OCI-LY7 (cell line): ENCODE data around the gene TSPAN17. TPM values are rescaled to one million over a fixed set of nuclear protein-coding genes. Genes with fewer than 3 reads are reported as not detected.

Experiments
- BruUV-seq: library from RNA; stranded (reverse); fragments of 400-500 nt; replicated peaks from 2 replicates; lab custom pipeline; 2021; lab: Mats Ljungman, UMichigan
- CTCF ChIA-PET: fragments of 300-600 bp; sonication (Branson Sonifier 250); formaldehyde crosslinking; loops from one replicate; lab custom pipeline; 2022; ENCODE audit warnings: antibody characterized with exemption; ENCODE audit not compliant: unreplicated experiment; lab: Charles Lee
- POLR2A ChIA-PET: fragments of 300-600 bp; sonication (Branson Sonifier 250); formaldehyde crosslinking; loops from one replicate; lab custom pipeline; 2022; ENCODE audit warnings: antibody characterized with exemption; lab: Charles Lee
- DNase-seq: peaks from one replicate; pipeline ENCODE4 v3.0.0-alpha.2; 2015; ENCODE audit warnings: low spot score
- H2AFZ ChIP-seq: fragments of 200-600 bp; sonication (generic), shearing (Covaris generic); 2 replicates; pipeline ENCODE4 v1.6.1; 2014; ENCODE audit warnings: mild to moderate bottlenecking, antibody characterized with exemption, low read length, moderate library complexity
- H3K27ac ChIP-seq: fragments of 200-600 bp; sonication (generic); 2 replicates; pipeline ENCODE4 v1.5.1; 2014; ENCODE audit warnings: mixed run types, low read depth, mild to moderate bottlenecking, moderate library complexity, low read length, inconsistent platforms; ENCODE audit not compliant: poor library complexity, severe bottlenecking
- H3K36me3 ChIP-seq: fragments of 200-600 bp; sonication (generic); 2 replicates; pipeline ENCODE4 v1.6.1; 2014; ENCODE audit warnings: mild to moderate bottlenecking, antibody characterized with exemption, low read length, moderate library complexity, mixed read lengths; ENCODE audit not compliant: insufficient read depth
- H3K4me1 ChIP-seq: fragments of 200-600 bp; sonication (generic); 2 replicates; pipeline ENCODE4 v1.5.1; 2014; ENCODE audit warnings: mild to moderate bottlenecking, low read length; ENCODE audit not compliant: insufficient read depth, poor library complexity, severe bottlenecking
- H3K4me2 ChIP-seq: fragments of 200-600 bp; sonication (generic); 2 replicates; pipeline ENCODE4 v1.6.1; 2014; ENCODE audit warnings: mild to moderate bottlenecking, low read length
- H3K4me3 ChIP-seq: fragments of 200-600 bp; sonication (generic); 2 replicates; pipeline ENCODE4 v1.5.1; 2014; ENCODE audit warnings: mild to moderate bottlenecking, low read depth, low read length; ENCODE audit not compliant: poor library complexity, severe bottlenecking
- H3K79me2 ChIP-seq: fragments of 200-600 bp; sonication (generic); 2 replicates; pipeline ENCODE4 v1.6.1; 2016; ENCODE audit warnings: low read depth, mild to moderate bottlenecking, low read length, moderate library complexity, mixed read lengths; ENCODE audit not compliant: insufficient read depth
- H3K9me2 ChIP-seq: fragments of 200-600 bp; sonication (generic); 2 replicates; pipeline ENCODE4 v1.6.1; 2016; ENCODE audit warnings: mild to moderate bottlenecking, low read length, mixed read lengths; ENCODE audit not compliant: insufficient read depth
- H3K9me3 ChIP-seq: fragments of 200-600 bp; sonication (generic); 2 replicates; pipeline ENCODE4 v1.6.1; 2014; ENCODE audit warnings: mild to moderate bottlenecking, mixed run types, low read length, mixed read lengths
- H4K20me1 ChIP-seq: fragments of 200-600 bp; sonication (generic); 2 replicates; pipeline ENCODE4 v1.6.1; 2014; ENCODE audit warnings: mild to moderate bottlenecking, antibody characterized with exemption, low read length, moderate library complexity, mixed read lengths; ENCODE audit not compliant: insufficient read depth
- CTCF ChIP-seq: fragments of 200-600 bp; sonication (generic); conservative IDR thresholded peaks from 2 replicates; pipeline ENCODE4 v1.5.1; 2014; ENCODE audit warnings: mild to moderate bottlenecking, antibody characterized with exemption, low read length, moderate library complexity, mixed read lengths
- EZH2phosphoT487 ChIP-seq: fragments of 200-600 bp; sonication (generic); IDR thresholded peaks from 2 replicates; pipeline ENCODE4 v1.6.1; 2018; ENCODE audit warnings: low read depth, borderline replicate concordance, mild to moderate bottlenecking, mixed run types, antibody characterized with exemption, low read length, moderate library complexity, mixed read lengths
- intact Hi-C: fragments of 100-400 bp; cut with micrococcal nuclease; formaldehyde crosslinking; loops from one replicate; pipeline ENCODE4 v1.10.0; 2022; ENCODE audit not compliant: unreplicated experiment
- total RNA-seq, 2 experiments: library from RNA; depleted of rRNA in 1 of 2; stranded (reverse); fragments of >200 nt in 1 of 2; shearing (Covaris generic) in 1 of 2; gene quantifications; 2 replicates each; pipeline ENCODE4 v1.2.3, GENCODE V29; 2014 to 2022

TSPAN17 gene
- total RNA-seq, 2 experiments from 2014 or later, result 9.3 to 23.3 TPM

GRCh38 chr5:176639981-176640380, 7.3 kb upstream of the TSPAN17 start:
- H3K36me3 ChIP-seq, result no peaks in the 10 kb centered on the region
- TF ChIP-seq CTCF (no peak), EZH2phosphoT487 (no peak)
- peaks cover 5% of the 10 kb centered on the region for H3K4me1 ChIP-seq
- no TSS peak for BruUV-seq
- no peak for DNase-seq
- intact Hi-C loops, result no loop called here
- CTCF ChIA-PET, result no interaction called here
- no peaks in the 10 kb centered on the region for H3K9me3 ChIP-seq
- no peaks in the 10 kb centered on the region for H3K9me2 ChIP-seq
- H3K27ac ChIP-seq, result no peak overlapping the region
- H3K4me2 ChIP-seq, result no peak overlapping the region
- H4K20me1 ChIP-seq, result no peaks in the 10 kb centered on the region
- H2AFZ ChIP-seq, result no peak overlapping the region
- no peaks in the 10 kb centered on the region for H3K79me2 ChIP-seq
- POLR2A ChIA-PET, result interaction anchor here (1.2 kb wide), 1 partner anchor 10 kb away, joined by 7 read pairs; the partner anchor contains the start of genes EIF4E1B and SNCB
- no peak overlapping the region for H3K4me3 ChIP-seq

- H3K4me2 ChIP-seq, result no peak overlapping the region
- H2AFZ ChIP-seq, result no peak overlapping the region
- intact Hi-C loops, result no loop called here
- BruUV-seq, result no TSS peak
- H4K20me1 ChIP-seq, result no peaks in the 10 kb centered on the region
- H3K27ac ChIP-seq, result no peak overlapping the region
- DNase-seq, result no peak
- no peaks in the 10 kb centered on the region for H3K9me2 ChIP-seq
- no peaks in the 10 kb centered on the region for H3K9me3 ChIP-seq
- H3K79me2 ChIP-seq, result no peaks in the 10 kb centered on the region
- no peaks in the 10 kb centered on the region for H3K36me3 ChIP-seq
- no peaks in the 10 kb centered on the region for H3K4me1 ChIP-seq
- ChIA-PET POLR2A (interaction anchor here (1.2 kb wide), 1 partner anchor 10 kb away, joined by 7 read pairs; the partner anchor contains the start of genes EIF4E1B and SNCB), CTCF (no interaction called here)
- H3K4me3 ChIP-seq, result no peak overlapping the region
- TF ChIP-seq EZH2phosphoT487, result no peak
- TF ChIP-seq CTCF, result no peak
Measured at GRCh38 chr5:176640616-176641015, 6.7 kb upstream of the TSPAN17 start.

- Histone ChIP-seq H4K20me1 (no peaks in the 10 kb centered on the region), H3K4me3 (no peak overlapping the region), H3K27ac (no peak overlapping the region), H3K4me2 (no peak overlapping the region), H3K4me1 (peaks cover 13% of the 10 kb centered on the region), H2AFZ (no peak overlapping the region), H3K9me3 (no peaks in the 10 kb centered on the region), H3K36me3 (no peaks in the 10 kb centered on the region), H3K79me2 (no peaks in the 10 kb centered on the region), H3K9me2 (no peaks in the 10 kb centered on the region)
- TF ChIP-seq CTCF (no peak), EZH2phosphoT487 (no peak)
- DNase-seq, result no peak
- intact Hi-C loops, result no loop called here
- CTCF ChIA-PET, result interaction anchor here (0.5 kb wide), 1 partner anchor 230 kb away, joined by 3 read pairs; no protein-coding TSS in a partner anchor
- POLR2A ChIA-PET, result interaction anchor here (0.9 kb wide), 1 partner anchor 13 kb away, joined by 3 read pairs; the partner anchor contains the start of genes EIF4E1B and SNCB
- BruUV-seq, result no TSS peak
Measured at GRCh38 chr5:176642675-176643490, 4.4 kb upstream of the TSPAN17 start.
